IMR-90 (cell line): ENCODE results near the gene HEATR1. TPM values are rescaled to one million over a fixed set of nuclear protein-coding genes. Genes with fewer than 3 reads are reported as not detected.

Source experiments
- ATAC-seq: fragments of 200-7000 bp; cut with Tn5 transposase; 2 replicates; pipeline ENCODE4 v1.9.1; 2020; ENCODE audit warnings: low read depth, mild to moderate bottlenecking, moderate library complexity
- BruUV-seq: library from RNA; stranded (reverse); fragments of 400-500 nt; replicated peaks from 2 replicates; lab custom pipeline; 2021; lab: Mats Ljungman, UMichigan
- CTCF ChIA-PET: fragments of 300-600 bp; formaldehyde crosslinking; extraction: SDS; loops from one replicate; lab custom pipeline; 2021; ENCODE audit warnings: antibody characterized with exemption; lab: Yijun Ruan, JAX
- POLR2A ChIA-PET: fragments of 300-600 bp; sonication (Branson Sonifier 250); formaldehyde crosslinking; loops from one replicate; lab custom pipeline; 2022; ENCODE audit warnings: antibody characterized with exemption; ENCODE audit not compliant: unreplicated experiment; lab: Charles Lee
- DNase-seq: peaks from one replicate; pipeline ENCODE4 v3.0.0; 2013
- H2AFZ ChIP-seq: replicated peaks from 2 replicates; pipeline ENCODE3; 2013; ENCODE audit warnings: low read length, mild to moderate bottlenecking; ENCODE audit not compliant: poor library complexity
- H2AK5ac ChIP-seq: 2 replicates; pipeline ENCODE4 v1.6.1; 2013; ENCODE audit warnings: low read depth, low read length, inconsistent platforms
- H2AK9ac ChIP-seq: replicated peaks from 2 replicates; pipeline ENCODE3; 2013; ENCODE audit warnings: mild to moderate bottlenecking, low read depth, low read length, moderate library complexity; ENCODE audit not compliant: poor library complexity
- H2BK120ac ChIP-seq: 2 replicates; pipeline ENCODE4 v1.6.1; 2013; ENCODE audit warnings: low read depth, low read length, inconsistent platforms
- H2BK15ac ChIP-seq: 3 replicates; pipeline ENCODE4 v1.6.1; 2013; ENCODE audit warnings: low read depth, low read length, inconsistent platforms
- H2BK20ac ChIP-seq: 2 replicates; pipeline ENCODE4 v1.6.1; 2013; ENCODE audit warnings: low read depth, mild to moderate bottlenecking, inconsistent platforms, low read length, moderate library complexity
- H2BK5ac ChIP-seq: 2 replicates; pipeline ENCODE4 v1.6.1; 2013; ENCODE audit warnings: mild to moderate bottlenecking, low read depth, low read length, inconsistent platforms; ENCODE audit not compliant: poor library complexity, severe bottlenecking
- H3K14ac ChIP-seq: replicated peaks from 2 replicates; pipeline ENCODE4 v1.6.1; 2013; ENCODE audit warnings: low read depth, low read length, inconsistent platforms
- H3K18ac ChIP-seq: 2 replicates; pipeline ENCODE4 v1.6.1; 2013; ENCODE audit warnings: low read depth, low read length, control low read depth
- H3K23ac ChIP-seq: 2 replicates; pipeline ENCODE4 v1.6.1; 2013; ENCODE audit warnings: low read depth, low read length, inconsistent platforms
- H3K27ac ChIP-seq: 2 replicates; pipeline ENCODE4 v1.5.1; 2013; ENCODE audit warnings: mild to moderate bottlenecking, control low read depth, low read length; ENCODE audit not compliant: insufficient read depth
- H3K27me3 ChIP-seq: 2 replicates; pipeline ENCODE4 v1.6.1; 2013; ENCODE audit warnings: low read length; ENCODE audit not compliant: control insufficient read depth, insufficient read depth
- H3K36me3 ChIP-seq: 2 replicates; pipeline ENCODE4 v1.6.1; 2013; ENCODE audit warnings: low read length, mixed read lengths; ENCODE audit not compliant: control insufficient read depth, insufficient read depth
- H3K4ac ChIP-seq: 2 replicates; pipeline ENCODE4 v1.6.1; 2013; ENCODE audit warnings: low read depth, low read length, inconsistent platforms
- H3K4me1 ChIP-seq: 2 replicates; pipeline ENCODE4 v1.6.1; 2013; ENCODE audit warnings: low read length, mixed read lengths; ENCODE audit not compliant: control insufficient read depth, insufficient read depth
- H3K4me2 ChIP-seq: 2 replicates; pipeline ENCODE4 v1.6.1; 2013; ENCODE audit warnings: low read depth, mild to moderate bottlenecking, control low read depth, low read length, moderate library complexity
- H3K4me3 ChIP-seq: 2 replicates; pipeline ENCODE4 v1.5.1; 2013; ENCODE audit warnings: low read depth, mild to moderate bottlenecking, control low read depth, low read length, moderate library complexity; ENCODE audit not compliant: insufficient read depth
- H3K56ac ChIP-seq: 2 replicates; pipeline ENCODE4 v1.6.1; 2013; ENCODE audit warnings: low read length, inconsistent platforms; ENCODE audit not compliant: insufficient read depth; ENCODE audit errors: extremely low read depth
- H3K79me1 ChIP-seq, 2 experiments: 2 replicates each; pipeline ENCODE4 v1.6.1; 2013; ENCODE audit warnings: low read length in 2 of 2, inconsistent platforms in 1 of 2, low read depth in 1 of 2
- H3K9ac ChIP-seq: 2 replicates; pipeline ENCODE4 v1.6.1; 2013; ENCODE audit warnings: low read depth, low read length, control low read depth
- H3K9me1 ChIP-seq: 2 replicates; pipeline ENCODE4 v1.6.1; 2013; ENCODE audit warnings: low read length, inconsistent platforms; ENCODE audit not compliant: insufficient read depth
- H3K9me3 ChIP-seq: 2 replicates; pipeline ENCODE4 v1.6.1; 2013; ENCODE audit warnings: low read length; ENCODE audit not compliant: control insufficient read depth, insufficient read depth
- H4K20me1 ChIP-seq: 2 replicates; pipeline ENCODE4 v1.6.1; 2013; ENCODE audit warnings: low read length, inconsistent platforms; ENCODE audit not compliant: insufficient read depth
- H4K5ac ChIP-seq: 2 replicates; pipeline ENCODE4 v1.6.1; 2013; ENCODE audit warnings: mild to moderate bottlenecking, low read depth, low read length, control low read depth
- H4K8ac ChIP-seq, 2 experiments: 2 replicates each; pipeline ENCODE4 v1.6.1; 2013; ENCODE audit warnings: low read depth in 2 of 2, low read length in 2 of 2, control low read depth in 1 of 2, inconsistent platforms in 1 of 2
- H4K91ac ChIP-seq: 2 replicates; pipeline ENCODE4 v1.6.1; 2013; ENCODE audit warnings: low read depth, low read length, inconsistent platforms; ENCODE audit not compliant: insufficient read depth
- CEBPB ChIP-seq: IDR thresholded peaks from 2 replicates; pipeline ENCODE4 v1.6.1; 2012; ENCODE audit warnings: low read depth, low read length, improper control_type of control experiment
- FOS ChIP-seq: fragments of 150-350 bp; IDR thresholded peaks from 2 replicates; pipeline ENCODE4 v1.6.1; 2016; ENCODE audit warnings: low read depth, low read length
- MAZ ChIP-seq: IDR thresholded peaks from 2 replicates; pipeline ENCODE4 v1.6.1; 2012; ENCODE audit warnings: low read depth, mild to moderate bottlenecking, low read length, improper control_type of control experiment, moderate library complexity, borderline replicate concordance
- WGBS, 2 experiments: methylation state at CpG; one replicate each; pipeline versions ENCODE4 v1.1.5 to v1.1.7; 2013; ENCODE audit warnings: missing lambda C conversion rate in 2 of 2; ENCODE audit not compliant: insufficient read length in 1 of 2; ENCODE audit errors: extremely low coverage in 2 of 2; 5-methylcytosine and 5-hydroxymethylcytosine counted together
- dilution Hi-C: fragments of 300-500 bp; cut with HindIII; formaldehyde crosslinking; loops from one replicate; pipeline ENCODE4 v1.14.3; 2018; ENCODE audit warnings: low sequenced_read_pairs; ENCODE audit not compliant: unreplicated experiment
- in situ Hi-C: fragments of 300-500 bp; cut with MboI; formaldehyde crosslinking; loops from 3 replicates; pipeline ENCODE4 v1.14.3; 2019; ENCODE audit warnings: low sequenced_read_pairs, inconsistent platforms, mixed read lengths
- intact Hi-C: fragments of 100-400 bp; cut with micrococcal nuclease; formaldehyde crosslinking; loops from 2 replicates; pipeline ENCODE4 v1.10.0; 2022
- polyA plus RNA-seq, 3 experiments: library from polyadenylated mRNA; depleted of rRNA; stranded (reverse); fragments of >200 nt; gene quantifications; 2 replicates each; pipeline ENCODE4 v1.2.3, GENCODE V29; 2012; ENCODE audit warnings: low replicate concordance in 1 of 3
- total RNA-seq: library from RNA; depleted of rRNA; stranded (reverse); fragments of >200 nt; gene quantifications from 2 replicates; pipeline ENCODE4 v1.2.3, GENCODE V29; 2012

The HEATR1 gene
- total and polyA plus RNA-seq, 2 of the 4 experiments (the other 2 are of a cell fraction) = 8.5 to 53.8 TPM

DNA sequence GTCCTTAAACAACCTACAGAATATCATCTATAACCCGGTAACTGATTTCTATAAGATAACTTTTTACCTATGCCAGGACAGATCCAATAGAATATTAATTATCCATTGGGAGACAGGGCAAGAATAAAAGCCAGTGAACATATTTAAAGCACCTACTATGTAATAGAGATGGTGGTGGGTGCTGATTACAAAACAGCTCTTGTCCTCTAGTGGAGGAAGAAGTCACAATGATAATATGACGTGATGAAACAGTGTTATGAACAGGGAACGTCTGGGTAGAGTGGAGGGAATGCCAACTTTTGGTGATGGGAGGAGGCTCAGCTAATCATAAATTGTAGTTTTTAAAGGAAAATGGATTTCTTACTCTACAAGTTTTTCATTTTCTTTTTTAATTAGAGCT lies 78.2 kb downstream of the HEATR1 start:
- H3K4me3 ChIP-seq = no peak overlapping the region
- H3K23ac ChIP-seq = no peak overlapping the region
- no peak for DNase-seq
- H2AK5ac ChIP-seq = no peak overlapping the region
- H2BK120ac ChIP-seq = no peak overlapping the region
- H3K18ac ChIP-seq = no peak overlapping the region
- WGBS, 2 experiments = no CpG with 5 or more reads among the region's 3 CpGs
- H2AK9ac ChIP-seq = no peak overlapping the region
- in situ Hi-C loops = no loop called here
- no peaks in the 10 kb centered on the region for H4K20me1 ChIP-seq
- H3K9me3 ChIP-seq = no peaks in the 10 kb centered on the region
- CTCF ChIA-PET = no interaction called here
- no peak for TF ChIP-seq FOS
- TF ChIP-seq CEBPB = peak; percentile 60
- TF ChIP-seq MAZ = no peak
- no TSS peak for BruUV-seq
- H4K91ac ChIP-seq = no peak overlapping the region
- H3K27ac ChIP-seq = no peak overlapping the region
- H2BK20ac ChIP-seq = no peak overlapping the region
- H3K79me1 ChIP-seq = peaks cover 4 to 8% of the 10 kb centered on the region in 2 experiments; a peak in 3 of 4 replicates
- H2BK5ac ChIP-seq = no peak overlapping the region
- no peak overlapping the region for H3K56ac ChIP-seq
- POLR2A ChIA-PET = no interaction called here
- H4K8ac ChIP-seq = no peak overlapping the region
- no peak overlapping the region for H3K4me2 ChIP-seq
- H3K4me1 ChIP-seq = peaks cover 8% of the 10 kb centered on the region
- H2BK15ac ChIP-seq = no peak overlapping the region
- no peak overlapping the region for H3K4ac ChIP-seq
- H2AFZ ChIP-seq = no peak overlapping the region
- H3K27me3 ChIP-seq = no peaks in the 10 kb centered on the region
- ATAC-seq = no peak
- H3K14ac ChIP-seq = no peak overlapping the region
- 0 out of 2 replicates have a peak, but pooled peaks cover 1% of the 10 kb centered on the region for H3K36me3 ChIP-seq
- no peak overlapping the region for H4K5ac ChIP-seq
- peaks cover 3% of the 10 kb centered on the region; the same call in 1 of the 2 replicates for H3K9me1 ChIP-seq
- intact Hi-C loops = no loop called here
- H3K9ac ChIP-seq = no peak overlapping the region
- dilution Hi-C loops = no loop called here
